AG20443 (cell line): Measurements from ENCODE around the gene SCN1A.

Experiments
- DNase-seq: peaks from one replicate; pipeline ENCODE4 v3.0.0; 2012; ENCODE audit warnings: low spot score, mixed read lengths

The SCN1A gene

GRCh38 chr2:165970663-165971062 lies 157.2 kb downstream of the SCN1A start:
- no peak for DNase-seq

- no peak for DNase-seq
Observed at GRCh38 chr2:165969227-165969626, 158.6 kb downstream of the SCN1A start.

GRCh38 chr2:165967746-165968145 lies 160.1 kb downstream of the SCN1A start:
- no peak for DNase-seq

- DNase-seq = no peak
Observed at GRCh38 chr2:165961818-165962217, 166.0 kb downstream of the SCN1A start.

- no peak for DNase-seq
Observed at GRCh38 chr2:165959371-165959770, 168.4 kb downstream of the SCN1A start.

GRCh38 chr2:165958313-165958960 lies 169.4 kb downstream of the SCN1A start:
- DNase-seq = no peak

- DNase-seq = no peak
Observed at GRCh38 chr2:165957030-165957675, 170.7 kb downstream of the SCN1A start.

GRCh38 chr2:165953655-165954606 lies 173.9 kb downstream of the SCN1A start, which contains the start of gene TTC21B:
TTC21B (minus strand) TSS chr2:165953776; CDS start chr2:165953705, 71 bp downstream.
- peak; percentile 97 for DNase-seq

- no peak for DNase-seq
Observed at GRCh38 chr2:165953306-165953654, 174.5 kb downstream of the SCN1A start.

GRCh38 chr2:165952741-165953211 lies 175.0 kb downstream of the SCN1A start:
- peak; percentile 5 for DNase-seq

GRCh38 chr2:165952085-165952484 lies 175.7 kb downstream of the SCN1A start:
- DNase-seq = no peak

- DNase-seq = no peak
Observed at GRCh38 chr2:165950438-165950837, 177.4 kb downstream of the SCN1A start.

GRCh38 chr2:165941827-165942226 lies 186.0 kb downstream of the SCN1A start:
- DNase-seq = no peak

- DNase-seq = no peak
Observed at GRCh38 chr2:165938237-165938636, 189.6 kb downstream of the SCN1A start.
